GM10847 (cell line): ENCODE measurements around the gene RARRES2.
A peak's percentile ranks its signal among the peaks of the same experiment; 100 is the strongest.

Source experiments
- POLR2A ChIP-seq: IDR thresholded peaks from 2 replicates; pipeline ENCODE4 v1.6.1; 2011; ENCODE audit not compliant: insufficient read length; ENCODE audit errors: extremely low read depth

RARRES2 gene

GRCh38 chr7:150341263-150342120, at the start of gene RARRES2:
RARRES2 (minus strand) TSS chr7:150341629; CDS start chr7:150340609, 1,020 bp downstream.
- TF ChIP-seq POLR2A: no peak

- no peak for TF ChIP-seq POLR2A
Measured at GRCh38 chr7:150390205-150390604, 48.8 kb upstream of the RARRES2 start.

- TF ChIP-seq POLR2A: no peak
Measured at GRCh38 chr7:150389532-150389816, 48.0 kb upstream of the RARRES2 start.

- TF ChIP-seq POLR2A: no peak
Measured at GRCh38 chr7:150388709-150389531, 47.5 kb upstream of the RARRES2 start.

GRCh38 chr7:150388306-150388705, 46.9 kb upstream of the RARRES2 start:
- no peak for TF ChIP-seq POLR2A

GRCh38 chr7:150385302-150385723, 43.9 kb upstream of the RARRES2 start:
- TF ChIP-seq POLR2A: no peak

GRCh38 chr7:150384406-150385301, 43.2 kb upstream of the RARRES2 start:
- TF ChIP-seq POLR2A: no peak

- no peak for TF ChIP-seq POLR2A
Measured at GRCh38 chr7:150383710-150384397, 42.4 kb upstream of the RARRES2 start.

GRCh38 chr7:150382844-150383225, 41.4 kb upstream of the RARRES2 start:
- no peak for TF ChIP-seq POLR2A

GRCh38 chr7:150382123-150382843, 40.9 kb upstream of the RARRES2 start:
- no peak for TF ChIP-seq POLR2A

- TF ChIP-seq POLR2A: no peak
Measured at GRCh38 chr7:150381785-150382122, 40.3 kb upstream of the RARRES2 start.

GRCh38 chr7:150381096-150381495, 39.7 kb upstream of the RARRES2 start:
- TF ChIP-seq POLR2A: no peak

GRCh38 chr7:150380463-150380862, 39.0 kb upstream of the RARRES2 start:
- TF ChIP-seq POLR2A: peak; percentile 33

GRCh38 chr7:150379441-150380379, 38.3 kb upstream of the RARRES2 start:
- TF ChIP-seq POLR2A: peak; percentile 26
